Measurements from ENCODE around the gene PCSK4.
A peak's percentile ranks its signal among the peaks of the same experiment; 100 is the strongest.
"Not testable (repeated sequence)": the region's sequence is repeated elsewhere in the genome, so short reads cannot be mapped to it uniquely, and the experiment has no call there.

The PCSK4 gene

GRCh38 chr19:1487576-1488281 is 2.4 kb downstream of the PCSK4 start:
- DNase-seq (ENCODE audit: low read depth in 2 of 2) = no peak

GRCh38 chr19:1486720-1487575 is 3.2 kb downstream of the PCSK4 start:
- no peak for DNase-seq (ENCODE audit: low read depth in 2 of 2)

- no peak for DNase-seq (ENCODE audit: low read depth in 2 of 2)
These were observed 6.1 kb downstream of the PCSK4 start for GRCh38 chr19:1483979-1484428.

- DNase-seq (ENCODE audit: low read depth in 2 of 2) = no peak
These were observed 6.8 kb downstream of the PCSK4 start for GRCh38 chr19:1483131-1483978.

- no peak for DNase-seq (ENCODE audit: low read depth in 2 of 2)
These were observed 7.6 kb downstream of the PCSK4 start for GRCh38 chr19:1482361-1483130.

DNA sequence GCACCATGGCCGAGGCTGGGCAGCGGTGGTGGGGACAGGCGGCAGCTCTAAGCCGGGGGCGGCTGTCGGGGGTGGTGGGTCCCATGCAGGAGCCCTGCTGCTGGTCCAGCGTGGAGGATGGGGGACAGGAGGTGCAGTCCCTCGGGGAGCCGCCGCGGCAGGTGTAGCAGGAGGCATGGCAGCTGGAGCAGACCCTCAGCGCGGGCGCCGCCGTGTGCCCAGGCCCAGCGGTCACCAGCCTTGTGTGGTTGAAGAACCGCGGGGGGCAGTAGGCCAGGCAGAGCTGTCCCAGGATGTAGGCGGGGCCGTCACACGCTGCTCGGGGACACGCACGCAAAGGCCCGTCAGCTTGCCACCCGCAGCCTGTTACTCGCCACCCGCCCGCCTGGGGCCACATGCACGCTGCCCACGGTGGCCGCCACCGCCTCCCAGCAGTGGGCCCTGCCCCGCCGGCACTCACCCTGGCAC is 8.2 kb downstream of the PCSK4 start:
- no peak for DNase-seq (ENCODE audit: low read depth in 2 of 2)

- DNase-seq (ENCODE audit: low read depth in 2 of 2) = no peak
These were observed 8.8 kb downstream of the PCSK4 start for GRCh38 chr19:1481224-1481892.

DNA sequence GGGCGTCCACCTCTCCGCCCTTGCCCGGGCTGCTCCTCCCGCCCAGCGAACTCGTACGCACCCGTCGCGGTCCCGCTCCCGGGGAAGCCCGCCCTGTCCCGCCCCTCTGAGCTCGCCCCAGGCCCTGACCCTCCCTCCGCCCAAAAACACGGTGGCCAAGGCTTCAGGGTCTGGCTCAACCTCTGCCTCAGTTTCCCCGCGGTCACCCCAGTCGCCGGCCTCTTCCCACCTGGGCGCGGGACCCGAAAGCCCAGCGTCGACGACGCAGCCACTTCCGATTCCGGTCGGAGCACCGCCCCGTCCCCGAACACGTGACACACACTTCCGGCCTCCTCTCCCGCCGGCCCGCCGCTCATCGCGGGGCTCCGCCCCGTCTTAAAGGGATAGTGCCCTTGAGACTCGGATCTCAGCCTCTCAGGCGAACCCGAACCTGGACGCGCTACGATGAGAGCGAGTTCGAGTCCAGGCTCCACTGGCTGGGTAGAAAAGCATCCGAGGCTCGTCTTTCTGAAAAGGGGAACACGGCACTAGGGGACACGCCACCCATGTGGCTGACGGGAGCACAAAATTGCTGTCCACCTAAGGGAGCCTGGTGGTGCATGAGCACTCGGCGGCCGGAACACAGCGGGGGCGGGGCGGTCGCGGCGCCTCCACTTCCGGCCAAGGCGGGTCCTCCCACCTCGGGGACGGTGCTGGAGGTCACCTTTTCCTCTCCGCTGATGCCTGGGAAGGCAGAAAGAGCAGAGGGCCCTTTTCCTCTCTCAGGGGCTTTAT is 11.0 kb downstream of the PCSK4 start, which contains the start of gene C19orf25:
Gene C19orf25 (minus strand): TSS at position 282 of the 774 bp plus-strand sequence. CDS start 312 bp downstream, outside the sequence.
- peak; percentile 85 to 87 for DNase-seq (ENCODE audit: low read depth in 2 of 2)

- not testable (repeated sequence) for DNase-seq (ENCODE audit: low read depth in 2 of 2)
These were observed 13.1 kb downstream of the PCSK4 start for GRCh38 chr19:1477056-1477455.

DNA sequence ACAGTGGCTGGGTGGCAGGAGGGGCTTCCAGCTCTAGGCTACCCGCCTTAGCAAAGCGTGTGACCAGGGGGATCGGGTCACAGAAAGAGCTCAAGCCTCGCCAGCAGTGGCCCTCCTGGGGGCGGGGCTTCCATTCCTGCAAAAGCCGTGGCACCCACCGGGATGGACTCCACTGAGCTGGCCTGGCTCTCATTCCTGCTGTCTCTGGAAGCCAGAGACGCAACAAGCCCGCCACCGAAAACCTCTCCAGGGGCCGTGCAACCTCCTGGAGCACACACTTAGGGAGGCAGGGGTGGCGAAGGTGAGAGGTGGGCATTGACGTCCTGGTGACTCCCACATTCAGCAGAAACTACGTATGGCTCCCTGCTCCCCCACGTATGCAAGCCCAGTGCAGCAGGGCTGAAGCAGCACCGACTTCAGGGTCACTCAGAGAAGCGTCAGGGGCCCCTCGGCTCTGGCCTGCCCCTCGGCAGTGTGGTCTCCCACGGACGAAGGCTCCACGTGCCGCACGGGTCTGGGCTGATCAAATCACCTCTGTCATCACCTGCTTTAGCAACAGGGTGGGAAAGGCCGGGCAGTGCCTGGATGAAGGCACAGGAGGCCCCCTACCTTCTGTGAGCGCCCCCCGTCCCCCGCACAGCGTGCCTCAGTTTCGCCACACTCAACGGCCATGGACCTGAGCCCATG is 14.3 kb downstream of the PCSK4 start:
- no peak for DNase-seq (ENCODE audit: low read depth in 2 of 2)

DNA sequence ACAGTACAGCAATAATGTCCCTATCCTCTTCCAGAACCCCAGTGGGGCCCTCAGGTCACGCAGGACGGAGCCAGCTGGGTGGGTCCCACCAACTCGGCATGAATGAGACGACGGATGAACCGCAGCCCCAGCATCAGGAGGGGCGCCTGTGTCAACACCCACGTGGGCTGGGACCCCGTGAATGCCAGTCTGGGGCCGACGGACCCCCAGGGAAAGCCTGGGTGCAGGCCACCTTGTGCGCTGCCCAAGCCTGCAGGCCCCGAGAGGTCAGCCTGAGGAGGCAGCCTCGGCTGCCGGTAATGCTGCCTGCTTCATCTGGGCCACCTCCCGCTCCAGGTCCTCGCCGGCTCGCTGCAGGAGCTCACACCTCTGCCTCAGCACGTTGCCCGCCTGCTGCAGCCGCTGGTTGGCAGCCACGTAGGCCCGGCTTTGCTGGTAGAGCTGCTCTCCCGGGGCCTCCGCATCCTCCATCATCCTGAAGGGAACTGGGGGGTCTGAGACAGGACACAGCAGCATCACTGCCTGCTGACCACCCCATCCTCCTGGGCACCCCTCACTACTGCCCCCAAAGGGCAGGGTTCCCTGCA is 15.3 kb downstream of the PCSK4 start:
- no peak for DNase-seq (ENCODE audit: low read depth in 2 of 2)

- DNase-seq (ENCODE audit: low read depth in 2 of 2) = no peak
These were observed 16.0 kb downstream of the PCSK4 start for GRCh38 chr19:1474011-1474764.

DNA sequence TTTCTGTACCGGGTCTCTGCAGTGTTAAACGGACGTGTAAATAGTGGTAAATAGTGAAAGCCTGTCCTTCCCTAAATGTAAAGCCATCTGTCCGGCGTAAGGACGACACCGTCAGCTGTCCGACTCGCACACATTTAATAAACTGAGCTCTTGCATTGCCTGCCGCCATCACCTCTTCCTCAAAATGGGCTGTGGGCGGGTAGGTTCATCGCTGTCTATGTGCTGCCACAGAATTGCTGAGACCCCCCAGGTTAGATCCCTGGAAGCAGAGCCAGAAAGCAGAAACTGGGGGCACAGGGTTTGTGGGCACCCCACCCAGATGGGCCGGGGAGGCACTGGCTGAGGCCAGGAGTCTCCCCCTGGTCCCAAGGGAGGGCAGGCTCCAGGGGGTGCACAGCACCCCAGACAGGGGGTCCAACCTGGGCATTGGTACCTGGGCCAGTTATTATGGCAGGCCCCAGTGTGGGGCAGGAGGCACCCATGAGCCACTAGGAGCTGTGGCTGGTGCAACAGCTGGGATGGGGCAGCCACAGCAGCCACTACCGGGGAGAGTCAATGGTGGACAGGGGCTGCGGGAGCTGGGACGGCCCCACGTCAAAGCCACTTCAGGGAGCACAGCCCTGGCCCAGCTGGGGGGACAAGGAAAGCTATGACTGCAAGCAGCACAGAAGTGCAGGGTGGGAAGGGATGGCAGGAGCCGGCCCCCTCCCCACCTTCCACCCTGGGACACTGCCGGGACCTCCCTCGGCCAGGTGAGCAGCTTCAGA is 16.9 kb downstream of the PCSK4 start:
- DNase-seq (ENCODE audit: low read depth in 2 of 2) = no peak

- no peak for DNase-seq (ENCODE audit: low read depth in 2 of 2)
These were observed 17.7 kb downstream of the PCSK4 start for GRCh38 chr19:1472231-1473084.

- no peak for DNase-seq (ENCODE audit: low read depth in 2 of 2)
These were observed 18.5 kb downstream of the PCSK4 start for GRCh38 chr19:1471515-1472160.

Data from activated CD8-positive, alpha-beta memory T cell treated with anti-CD3 and anti-CD28 coated beads for 4 hours (primary cell).